22Rv1 (cell line): ENCODE measurements around the gene INTS11.

ENCODE experiments used
- CTCF ChIP-seq: fragments of 450-650 bp; IDR thresholded peaks from 2 replicates; pipeline ENCODE4 v1.5.1; 2017; ENCODE audit warnings: mild to moderate bottlenecking
- ZFX ChIP-seq: fragments of 450-650 bp; IDR thresholded peaks from 2 replicates; pipeline ENCODE4 v1.6.1; 2017; ENCODE audit warnings: antibody characterized with exemption, borderline replicate concordance

GRCh38 chr1:1292442-1292779 is 32.0 kb downstream of the INTS11 start:
- TF ChIP-seq CTCF, result no peak
- TF ChIP-seq ZFX, result no peak
